ENCODE data around the gene KRT32. TPM values are rescaled to one million over a fixed set of nuclear protein-coding genes. Genes with fewer than 3 reads are reported as not detected.
A peak's percentile ranks its signal among the peaks of the same experiment; 100 is the strongest.
"Not testable (repeated sequence)": the region's sequence is repeated elsewhere in the genome, so short reads cannot be mapped to it uniquely, and the experiment has no call there.

Gene KRT32
- total RNA-seq, 1 donor from 2014 or later = not detected

DNA sequence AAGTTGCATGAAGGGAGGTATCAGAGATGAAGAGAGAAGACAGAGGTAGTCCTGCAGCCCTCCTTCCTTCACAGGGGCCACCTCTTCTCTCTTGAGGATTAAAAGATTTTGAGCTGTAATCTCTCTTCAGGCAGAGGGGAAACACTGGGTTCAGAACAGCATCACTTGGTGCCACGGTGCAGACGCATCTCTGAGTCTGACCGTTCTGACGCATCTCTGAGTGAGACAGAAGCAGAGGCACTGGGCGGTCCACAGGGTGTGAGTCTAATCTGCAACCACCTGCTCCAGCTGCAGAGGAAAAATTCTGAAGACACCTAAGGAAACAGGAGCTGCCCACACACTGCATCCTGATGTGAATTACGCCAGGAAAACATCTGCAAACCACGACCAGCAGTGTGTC lies 37.5 kb downstream of the KRT32 start:
- DNase-seq (ENCODE audit: low read depth) = no peak

DNA sequence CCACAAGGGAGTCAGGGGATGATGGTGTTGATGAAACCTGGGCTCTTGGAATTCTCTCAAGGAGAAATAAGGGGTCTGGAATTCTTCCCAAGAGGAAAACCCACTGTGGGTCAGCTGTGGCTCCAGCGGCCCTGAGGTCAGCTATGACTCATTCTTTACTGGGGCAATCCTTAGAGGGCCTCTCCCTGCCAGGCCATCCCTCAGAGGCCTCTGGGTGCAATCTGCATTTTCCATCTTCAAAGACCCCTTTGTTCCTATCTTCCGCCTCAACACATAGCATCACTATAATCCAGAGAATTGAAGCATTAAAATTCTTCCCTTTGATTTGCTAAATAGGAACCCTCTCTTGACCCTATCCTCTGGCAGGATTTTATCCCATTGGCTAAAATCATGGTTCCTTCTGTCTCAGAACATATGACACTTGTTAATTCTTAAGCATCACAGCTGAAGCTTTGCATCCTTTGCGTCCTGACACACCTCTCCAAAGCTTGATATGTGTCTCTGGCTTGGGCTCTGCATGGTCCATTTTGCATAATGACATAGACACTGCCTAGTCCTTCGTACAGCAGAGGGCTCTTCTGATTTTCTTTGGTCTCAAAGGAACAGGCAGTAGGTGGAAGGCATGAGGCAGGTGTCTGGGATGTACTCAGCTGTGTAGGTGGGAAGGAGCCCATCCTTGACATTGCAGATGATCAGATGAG lies 38.4 kb downstream of the KRT32 start:
- DNase-seq (ENCODE audit: low read depth) = peak; percentile 36

- DNase-seq (ENCODE audit: low read depth) = no peak
These were observed 43.0 kb downstream of the KRT32 start, which contains the start of gene KRT37 for GRCh38 chr17:41424111-41424635. Gene KRT37, minus strand, starts transcription at chr17:41424585. Its CDS starts 62 bp downstream, at chr17:41424523.

GRCh38 chr17:41422586-41422985 lies 44.6 kb downstream of the KRT32 start:
- DNase-seq (ENCODE audit: low read depth) = not testable (repeated sequence)

DNA sequence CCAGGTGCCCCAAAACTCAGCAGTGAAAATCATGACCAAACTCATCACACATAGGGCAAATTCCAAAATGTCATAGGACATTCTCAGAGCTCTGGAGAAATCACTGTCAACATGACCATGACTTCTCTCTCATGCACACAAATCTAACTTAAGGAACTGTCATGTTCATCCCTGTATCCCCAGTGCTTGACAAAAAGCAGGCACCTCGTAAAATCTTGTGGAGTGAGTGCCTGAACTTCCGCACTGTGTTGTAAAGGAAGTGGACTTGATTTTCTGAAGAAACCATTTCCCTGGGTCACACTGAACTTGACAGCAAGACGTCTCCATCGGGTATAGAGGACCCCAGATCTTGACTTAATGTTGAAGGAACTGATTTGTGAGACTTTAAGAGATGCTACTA lies 45.6 kb downstream of the KRT32 start:
- no peak for DNase-seq (ENCODE audit: low read depth)

DNA sequence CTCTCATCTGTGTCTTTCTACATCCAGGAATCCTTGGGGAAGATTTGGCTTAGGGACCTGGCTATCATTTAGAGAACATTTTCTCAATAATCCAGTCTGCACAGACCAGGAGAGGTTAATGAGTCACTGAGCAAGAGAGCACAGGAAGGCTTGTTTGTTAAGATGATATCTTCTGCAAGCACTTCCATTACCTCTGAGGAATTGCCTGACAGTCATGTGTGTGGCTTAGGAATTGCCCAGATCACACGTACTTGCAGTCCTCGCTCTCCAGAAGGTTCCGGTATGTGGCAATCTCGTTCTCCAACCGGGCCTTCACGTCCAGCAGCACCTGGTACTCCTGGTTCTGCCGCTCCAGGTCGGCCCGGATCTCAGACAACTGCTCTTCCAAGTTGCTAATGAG lies 46.1 kb downstream of the KRT32 start:
- DNase-seq (ENCODE audit: low read depth) = peak; percentile 91

DNA sequence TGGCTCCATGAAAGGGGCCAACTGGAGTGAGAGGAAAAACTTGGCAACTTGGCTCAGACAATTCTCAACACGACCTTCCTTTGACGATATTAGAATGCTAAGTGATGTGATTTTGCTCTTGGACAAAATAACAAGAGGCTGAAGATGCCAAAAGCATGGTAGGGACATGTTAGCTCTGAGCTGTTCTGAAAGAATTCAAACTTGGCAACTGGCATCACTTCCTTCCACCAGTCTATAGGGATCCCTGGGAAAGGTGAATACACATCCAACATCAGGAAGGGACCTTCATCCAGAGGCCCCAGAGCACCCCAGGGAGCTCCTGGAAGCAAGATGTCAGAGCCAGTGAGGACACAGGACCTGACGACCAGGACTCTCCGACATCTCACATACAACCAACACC lies 47.1 kb downstream of the KRT32 start:
- no peak for DNase-seq (ENCODE audit: low read depth)

DNA sequence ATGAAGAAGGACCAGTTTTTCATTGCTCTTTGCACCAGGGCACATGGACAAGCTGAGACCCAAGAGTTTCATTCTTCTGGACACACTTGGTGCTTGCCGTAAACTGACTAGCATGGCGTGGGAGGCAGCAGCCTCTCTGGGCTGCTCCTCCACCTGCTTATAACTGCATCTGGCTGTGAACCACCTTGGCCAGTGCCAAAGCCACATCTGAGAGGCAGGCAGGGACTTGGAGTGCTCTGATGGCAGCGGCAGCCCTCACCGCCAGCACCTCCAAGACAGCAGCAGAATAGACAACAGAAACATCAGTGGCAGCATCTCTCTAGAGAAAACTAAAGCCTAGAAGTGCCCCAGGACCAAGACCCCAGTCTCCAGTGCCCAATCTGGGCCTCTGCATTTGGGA lies 47.5 kb downstream of the KRT32 start:
- no peak for DNase-seq (ENCODE audit: low read depth)

DNA sequence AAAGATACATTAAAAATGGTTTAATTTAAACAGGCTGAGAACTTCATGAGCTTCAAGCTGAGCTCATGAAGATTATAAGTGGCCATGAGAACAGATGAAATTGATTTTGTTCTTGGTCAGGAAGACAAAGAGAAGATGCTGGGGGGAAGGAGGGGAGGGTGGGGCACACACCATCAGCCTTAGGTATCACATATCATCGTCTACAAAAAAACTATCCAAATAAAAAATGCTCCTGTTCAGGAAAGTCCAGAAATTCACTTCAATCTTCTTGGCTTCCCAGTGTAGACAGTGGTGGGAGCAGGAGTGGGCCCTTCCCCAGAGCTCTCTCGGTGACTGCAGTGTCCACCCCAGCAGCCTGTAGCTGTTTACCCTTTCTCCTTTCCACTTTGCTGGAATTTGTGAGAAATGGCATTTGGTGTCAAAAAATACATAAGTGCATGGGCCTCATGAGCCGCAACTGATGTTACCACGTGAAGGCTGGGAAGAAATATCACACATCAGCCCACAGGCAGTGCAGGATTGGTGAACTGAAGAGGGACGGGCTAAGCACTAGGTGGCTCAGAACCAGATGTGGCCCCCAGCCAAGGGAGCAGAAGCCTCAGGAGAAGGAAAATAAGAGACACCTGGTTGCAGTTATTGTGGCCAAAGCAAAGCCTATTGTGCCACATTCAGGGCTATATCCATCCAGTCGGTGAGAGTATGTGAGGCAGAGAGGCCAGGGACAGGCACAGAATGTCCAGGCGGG lies 48.9 kb downstream of the KRT32 start:
- no peak for DNase-seq (ENCODE audit: low read depth)

DNA sequence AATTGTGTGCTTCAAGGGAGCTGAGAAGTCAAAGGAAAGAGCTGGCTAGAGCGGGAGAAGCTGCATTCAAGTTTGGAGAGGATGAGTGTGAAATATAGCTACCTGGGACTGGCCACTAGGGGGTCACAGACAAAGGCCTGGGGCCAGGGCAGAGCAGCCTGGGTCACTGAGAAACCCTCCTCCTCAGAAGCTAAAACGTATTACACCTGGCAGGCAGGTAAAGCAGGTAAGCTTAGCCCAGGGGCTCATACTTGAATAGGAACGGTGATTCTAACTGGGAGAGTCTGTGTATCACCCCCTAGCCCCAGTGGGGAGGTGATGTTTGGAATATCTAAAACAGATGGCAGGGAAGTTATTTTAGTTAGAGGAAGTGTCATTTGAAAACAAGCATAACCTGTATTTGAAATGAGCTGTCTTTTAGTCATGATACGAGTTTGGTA lies 49.6 kb downstream of the KRT32 start:
- DNase-seq (ENCODE audit: low read depth) = no peak

- DNase-seq (ENCODE audit: low read depth) = no peak
These were observed 50.1 kb downstream of the KRT32 start for GRCh38 chr17:41417127-41417526.

DNA sequence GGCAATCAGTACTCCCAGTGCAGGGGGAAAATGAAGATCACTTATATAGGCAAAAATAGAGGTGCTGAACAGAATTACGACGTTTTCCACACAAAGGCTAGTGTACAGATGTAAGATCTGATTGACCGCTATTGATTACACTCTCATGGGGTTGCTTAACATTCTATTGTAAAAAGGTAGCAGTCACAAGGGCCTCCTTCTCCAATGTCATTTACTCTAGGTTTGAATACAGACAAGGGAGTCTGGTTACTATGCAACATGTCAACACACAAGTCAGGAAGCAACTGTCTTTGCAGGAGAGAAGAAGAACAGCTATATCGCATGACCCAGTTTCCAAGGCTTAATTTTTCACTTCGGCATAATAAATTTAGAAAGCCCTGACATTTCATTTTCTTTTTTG lies 50.7 kb downstream of the KRT32 start:
- DNase-seq (ENCODE audit: low read depth) = peak; percentile 69

- DNase-seq (ENCODE audit: low read depth) = peak; percentile 92
These were observed 51.3 kb downstream of the KRT32 start for GRCh38 chr17:41415833-41416335.

DNA sequence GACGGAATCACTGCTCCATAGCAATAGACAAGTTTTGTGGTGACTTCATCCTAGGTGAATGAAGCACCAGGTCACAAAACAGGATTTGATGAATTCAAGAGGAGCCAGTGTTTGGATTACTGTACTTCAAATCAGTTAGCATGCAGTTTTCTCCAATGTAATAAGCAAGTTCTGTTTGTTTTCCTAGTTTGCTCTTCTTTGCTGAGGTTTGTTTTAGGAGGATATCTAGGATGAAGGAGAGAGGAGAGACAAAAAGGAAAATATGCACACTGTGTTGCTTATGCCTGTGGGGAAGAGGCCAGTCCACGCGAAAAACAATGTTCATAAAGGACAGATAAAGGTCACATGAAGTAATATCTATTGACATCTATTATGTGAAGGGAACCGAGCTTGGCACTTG lies 51.8 kb downstream of the KRT32 start:
- no peak for DNase-seq (ENCODE audit: low read depth)

DNA sequence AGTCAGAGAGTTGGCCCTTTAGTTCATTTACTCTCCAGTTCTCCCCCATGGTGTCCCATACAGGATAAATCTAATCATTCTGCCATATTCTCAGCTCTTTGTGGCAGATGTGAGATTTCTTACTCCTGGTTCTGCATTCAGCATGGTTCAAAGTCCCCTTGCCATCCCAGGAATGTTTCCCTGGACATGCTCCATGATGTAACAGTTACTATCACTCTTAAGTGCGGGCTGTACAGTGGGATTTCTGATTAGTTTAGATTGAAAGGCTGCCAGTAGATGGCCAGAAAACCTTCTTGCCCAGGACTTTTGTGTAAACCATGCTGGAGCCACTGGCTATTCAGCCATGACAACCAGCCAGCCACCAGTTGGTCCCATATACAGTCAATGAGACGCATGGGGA lies 53.2 kb downstream of the KRT32 start:
- DNase-seq (ENCODE audit: low read depth) = peak; percentile 69

DNA sequence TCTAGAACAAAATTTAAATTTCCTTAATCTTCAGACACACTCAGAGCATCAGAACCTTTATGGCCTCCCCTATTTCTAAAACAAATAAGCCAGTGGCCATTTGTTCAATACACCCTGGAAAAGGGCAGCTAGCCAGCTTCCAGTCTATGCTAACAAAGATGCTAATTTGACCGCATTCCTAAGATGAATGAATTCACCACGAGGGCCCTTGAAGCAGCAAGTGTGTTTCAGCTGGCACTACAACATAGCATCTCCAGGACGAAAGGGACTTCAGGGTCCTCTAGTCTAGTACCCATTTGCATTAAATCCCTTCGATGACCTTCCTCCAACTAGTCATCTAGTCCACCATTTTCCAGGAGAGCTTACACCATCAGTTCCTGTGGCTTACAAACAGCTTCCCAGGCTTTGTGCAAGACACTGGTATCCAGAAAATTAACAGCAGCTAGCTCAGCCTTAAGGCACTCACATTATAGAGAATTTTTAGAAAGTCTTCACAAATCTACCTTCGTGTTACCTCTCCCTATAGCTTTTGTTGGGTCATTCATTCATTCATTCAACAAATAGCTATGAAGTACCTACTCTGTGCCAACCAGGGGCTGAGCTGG lies 53.7 kb downstream of the KRT32 start:
- DNase-seq (ENCODE audit: low read depth) = peak; percentile 65

GRCh38 chr17:41411072-41411840 lies 55.9 kb downstream of the KRT32 start:
- no peak for DNase-seq (ENCODE audit: low read depth)
